NCI-H1417 (cell line): Measurements from ENCODE around the gene SH3GL3.

ENCODE experiments used
- DNase-seq, 3 experiments: peaks; one replicate each; lab custom pipeline; 2025; lab: John Stamatoyannopoulos, UW

Gene SH3GL3

GRCh38 chr15:83567318-83567717, 120.2 kb downstream of the SH3GL3 start:
- DNase-seq: no peak

- no peak for DNase-seq
Measured at GRCh38 chr15:83569341-83569740, 122.2 kb downstream of the SH3GL3 start.

GRCh38 chr15:83570756-83571155, 123.6 kb downstream of the SH3GL3 start:
- no peak for DNase-seq

- DNase-seq: peak in 1 of 3 experiments; percentile 50
Measured at GRCh38 chr15:83571820-83572707, 124.9 kb downstream of the SH3GL3 start.

GRCh38 chr15:83574345-83574744, 127.2 kb downstream of the SH3GL3 start:
- DNase-seq: no peak

GRCh38 chr15:83578691-83579090, 131.6 kb downstream of the SH3GL3 start:
- DNase-seq: no peak

GRCh38 chr15:83581381-83581780, 134.2 kb downstream of the SH3GL3 start:
- no peak for DNase-seq

GRCh38 chr15:83582381-83582780, 135.2 kb downstream of the SH3GL3 start:
- no peak for DNase-seq

- no peak for DNase-seq
Measured at GRCh38 chr15:83585601-83586335, 138.6 kb downstream of the SH3GL3 start.

- DNase-seq: no peak
Measured at GRCh38 chr15:83587091-83587490, 139.9 kb downstream of the SH3GL3 start.

GRCh38 chr15:83588441-83588840, 141.3 kb downstream of the SH3GL3 start:
- no peak for DNase-seq

GRCh38 chr15:83592370-83593040, 145.4 kb downstream of the SH3GL3 start:
- DNase-seq: no peak

GRCh38 chr15:83595191-83595590, 148.1 kb downstream of the SH3GL3 start:
- no peak for DNase-seq

- DNase-seq: no peak
Measured at GRCh38 chr15:83598031-83598430, 150.9 kb downstream of the SH3GL3 start.

GRCh38 chr15:83602021-83602420, 154.9 kb downstream of the SH3GL3 start:
- DNase-seq: no peak

GRCh38 chr15:83604549-83604948, 157.4 kb downstream of the SH3GL3 start:
- no peak for DNase-seq

GRCh38 chr15:83605111-83605945, 158.2 kb downstream of the SH3GL3 start:
- no peak for DNase-seq

GRCh38 chr15:83610132-83610531, 163.0 kb downstream of the SH3GL3 start:
- no peak for DNase-seq

- no peak for DNase-seq
Measured at GRCh38 chr15:83610901-83611685, 164.0 kb downstream of the SH3GL3 start.

- DNase-seq: no peak
Measured at GRCh38 chr15:83612226-83612625, 165.1 kb downstream of the SH3GL3 start.
